HCT116 (cell line): ENCODE data around the gene SLC25A6. TPM values are rescaled to one million over a fixed set of nuclear protein-coding genes. Genes with fewer than 3 reads are reported as not detected.
"Not testable (repeated sequence)": the region's sequence is repeated elsewhere in the genome, so short reads cannot be mapped to it uniquely, and the experiment has no call there.

ENCODE experiments used
- ATAC-seq: fragments of 200-7000 bp; cut with Tn5 transposase; 2 replicates; pipeline ENCODE4 v1.9.1; 2020; ENCODE audit warnings: mild to moderate bottlenecking, moderate library complexity
- BruUV-seq: library from RNA; stranded (reverse); fragments of 400-500 nt; replicated peaks from 2 replicates; lab custom pipeline; 2021; lab: Mats Ljungman, UMichigan
- CTCF ChIA-PET: fragments of 300-600 bp; sonication (Branson Sonifier 250); formaldehyde crosslinking; loops from one replicate; lab custom pipeline; 2021; ENCODE audit warnings: antibody characterized with exemption; lab: Charles Lee
- POLR2A ChIA-PET: fragments of 300-600, 350-600 bp; sonication (Branson Sonifier 250); formaldehyde crosslinking; loops from one replicate; lab custom pipeline; 2021; ENCODE audit warnings: antibody characterized with exemption; lab: Charles Lee
- RAD21 ChIA-PET, 2 experiments: fragments of 300-600 bp; sonication (Branson Sonifier 250); formaldehyde crosslinking; loops; one replicate each; lab custom pipeline; 2023; ENCODE audit warnings: low total read pairs in 2 of 2; ENCODE audit not compliant: uncharacterized antibody in 2 of 2, unreplicated experiment in 2 of 2, low non-redundant PET in 1 of 2; lab: Charles Lee
- DNase-seq: peaks from one replicate; pipeline ENCODE4 v3.0.0-alpha.2; 2010; ENCODE audit warnings: low read depth, low spot score
- H2AFZ ChIP-seq: fragments of 200-600 bp; shearing (Covaris generic), sonication (generic); 2 replicates; pipeline ENCODE4 v1.6.1; 2017; ENCODE audit warnings: low read depth, mixed run types, mixed read lengths, antibody characterized with exemption, low read length; ENCODE audit not compliant: poor library complexity, severe bottlenecking
- H3K27ac ChIP-seq: 2 replicates; pipeline ENCODE4 v1.5.1; 2012; ENCODE audit warnings: low read depth, low read length
- H3K27me3 ChIP-seq: fragments of 200-600 bp; sonication (generic); 2 replicates; pipeline ENCODE4 v1.6.1; 2016; ENCODE audit warnings: mixed run types, low read length, mixed read lengths; ENCODE audit not compliant: insufficient read depth
- H3K36me3 ChIP-seq, 2 experiments: fragments of 200-500 bp in 1 of 2; fragments of 200-600 bp in 1 of 2; sonication (Bioruptor generic) in 1 of 2; sonication (generic) in 1 of 2; 2 replicates each; pipeline versions ENCODE4 v1.5.1 to v1.6.1; 2014 to 2016; ENCODE audit warnings: low read length in 2 of 2, inconsistent platforms in 1 of 2, mixed read lengths in 1 of 2, mixed run types in 1 of 2; ENCODE audit not compliant: insufficient read depth in 2 of 2, control insufficient read depth in 1 of 2
- H3K4me1 ChIP-seq, 2 experiments: fragments of 200-600 bp in 1 of 2; sonication (generic) in 1 of 2; 2 replicates each; pipeline versions ENCODE4 v1.5.1 to v1.6.1; 2012 to 2017; ENCODE audit warnings: low read length in 2 of 2, inconsistent platforms in 1 of 2, mild to moderate bottlenecking in 1 of 2, mixed read lengths in 1 of 2, mixed run types in 1 of 2, moderate library complexity in 1 of 2; ENCODE audit not compliant: insufficient read depth in 2 of 2, control insufficient read depth in 1 of 2
- H3K4me2 ChIP-seq: fragments of 200-600 bp; sonication (generic); 2 replicates; pipeline ENCODE4 v1.6.1; 2017; ENCODE audit warnings: mixed run types, low read length, mixed read lengths
- H3K4me3 ChIP-seq, 2 experiments: fragments of 200-600 bp in 1 of 2; sonication (generic) in 1 of 2; replicated peaks in 1 of 2; 2 replicates each; pipeline ENCODE4 v1.5.1; 2011 to 2016; ENCODE audit warnings: low read length in 2 of 2, control low read depth in 1 of 2, low read depth in 1 of 2, mild to moderate bottlenecking in 1 of 2, mixed read lengths in 1 of 2, mixed run types in 1 of 2
- H3K79me2 ChIP-seq: fragments of 200-600 bp; sonication (generic); 2 replicates; pipeline ENCODE4 v1.6.1; 2017; ENCODE audit warnings: mild to moderate bottlenecking, mixed run types, low read length, moderate library complexity, mixed read lengths; ENCODE audit not compliant: insufficient read depth
- H3K9ac ChIP-seq: fragments of 200-600 bp; sonication (generic); 2 replicates; pipeline ENCODE4 v1.6.1; 2016; ENCODE audit warnings: low read length, mixed read lengths
- H3K9me2 ChIP-seq: fragments of 200-600 bp; sonication (generic), shearing (Covaris generic); 2 replicates; pipeline ENCODE4 v1.6.1; 2017; ENCODE audit warnings: mixed run types, mild to moderate bottlenecking, moderate library complexity; ENCODE audit not compliant: insufficient read depth
- H3K9me3 ChIP-seq, 2 experiments: fragments of 200-500 bp in 1 of 2; fragments of 200-600 bp in 1 of 2; sonication (Bioruptor generic) in 1 of 2; sonication (generic) in 1 of 2; 2 replicates each; pipeline ENCODE4 v1.6.1; 2014 to 2017; ENCODE audit warnings: low read length in 2 of 2, mixed read lengths in 2 of 2, inconsistent platforms in 1 of 2, low read depth in 1 of 2, mild to moderate bottlenecking in 1 of 2, mixed run types in 1 of 2, moderate library complexity in 1 of 2; ENCODE audit not compliant: control insufficient read depth in 1 of 2, insufficient read depth in 1 of 2
- H4K20me1 ChIP-seq: fragments of 200-600 bp; sonication (generic), shearing (Covaris generic); 2 replicates; pipeline ENCODE4 v1.6.1; 2017; ENCODE audit warnings: mixed run types, mild to moderate bottlenecking, moderate library complexity; ENCODE audit not compliant: insufficient read depth
- CBX3 ChIP-seq: IDR thresholded peaks from 2 replicates; pipeline ENCODE4 v1.6.1; 2012; ENCODE audit warnings: low read depth
- CEBPB ChIP-seq: IDR thresholded peaks from 2 replicates; pipeline ENCODE4 v1.6.1; 2012; ENCODE audit warnings: low read depth
- ELF1 ChIP-seq: IDR thresholded peaks from 2 replicates; pipeline ENCODE4 v1.6.1; 2012; ENCODE audit warnings: low read depth, borderline replicate concordance
- EZH2 ChIP-seq: fragments of 200-600 bp; sonication (generic); IDR thresholded peaks from 2 replicates; pipeline ENCODE4 v1.6.1; 2017; ENCODE audit warnings: antibody characterized with exemption, mixed run types
- JUND ChIP-seq: IDR thresholded peaks from 2 replicates; pipeline ENCODE4 v1.6.1; 2012
- POLR2A ChIP-seq: IDR thresholded peaks from 2 replicates; pipeline ENCODE4 v1.7.0; 2011; ENCODE audit warnings: borderline replicate concordance; ENCODE audit not compliant: insufficient read depth, insufficient read length; ENCODE audit errors: extremely low read depth
- RAD21 ChIP-seq: IDR thresholded peaks from 2 replicates; pipeline ENCODE4 v1.6.1; 2012; ENCODE audit warnings: low read depth, mild to moderate bottlenecking
- SIN3A ChIP-seq: IDR thresholded peaks from 2 replicates; pipeline ENCODE4 v1.6.1; 2012; ENCODE audit warnings: low read depth
- SRF ChIP-seq: IDR thresholded peaks from 2 replicates; pipeline ENCODE4 v1.6.1; 2012; ENCODE audit warnings: low read depth
- TCF7L2 ChIP-seq: IDR thresholded peaks from 2 replicates; pipeline ENCODE4 v1.7.0; 2011; ENCODE audit warnings: borderline replicate concordance, inconsistent platforms; ENCODE audit not compliant: insufficient read depth, insufficient read length; ENCODE audit errors: extremely low read depth
- YY1 ChIP-seq: IDR thresholded peaks from 2 replicates; pipeline ENCODE4 v1.6.1; 2011; ENCODE audit warnings: low read length, low read depth, moderate library complexity, mild to moderate bottlenecking; ENCODE audit not compliant: insufficient replicate concordance; ENCODE audit errors: extremely low read depth
- ZFX ChIP-seq: fragments of 450-650 bp; IDR thresholded peaks from 2 replicates; pipeline ENCODE4 v1.6.1; 2017
- ZNF274 ChIP-seq: fragments of 200-500 bp; sonication (Bioruptor generic); IDR thresholded peaks from 2 replicates; pipeline ENCODE4 v1.6.1; 2014; ENCODE audit warnings: mild to moderate bottlenecking, low read depth, low read length, inconsistent platforms
- intact Hi-C: fragments of 100-400 bp; cut with micrococcal nuclease; formaldehyde crosslinking; loops from 2 replicates; pipeline ENCODE4 v1.10.0; 2022
- total RNA-seq: library from RNA; stranded (reverse); gene quantifications from one replicate; pipeline ENCODE4 v1.2.1, GENCODE V29; 2021; ENCODE audit not compliant: unreplicated experiment
- TF ChIP-seq, protein P1 (sequence below): IDR thresholded peaks from 2 replicates; pipeline ENCODE4 v1.6.1; 2011; ENCODE audit warnings: mild to moderate bottlenecking, low read length, moderate library complexity; ENCODE audit not compliant: insufficient replicate concordance; ENCODE audit errors: extremely low read depth
- TF ChIP-seq, protein P2 (sequence below): IDR thresholded peaks from 2 replicates; pipeline ENCODE4 v1.6.1; 2012
- TF ChIP-seq, protein P3 (sequence below), 3 experiments: fragments of 200-600 bp in 1 of 3; sonication (generic) in 1 of 3; IDR thresholded peaks in 2 of 3; conservative IDR thresholded peaks in 1 of 3; 2 replicates each; pipeline ENCODE4 v1.5.1; 2012 to 2017; ENCODE audit warnings: low read depth in 2 of 3, low read length in 2 of 3, antibody characterized with exemption in 1 of 3, borderline replicate concordance in 1 of 3, control low read depth in 1 of 3, mild to moderate bottlenecking in 1 of 3, mixed read lengths in 1 of 3, mixed run types in 1 of 3, moderate library complexity in 1 of 3; ENCODE audit not compliant: insufficient read depth in 1 of 3

Gene SLC25A6
- total RNA-seq, 1 experiment from 2014 or later = 398 TPM

DNA sequence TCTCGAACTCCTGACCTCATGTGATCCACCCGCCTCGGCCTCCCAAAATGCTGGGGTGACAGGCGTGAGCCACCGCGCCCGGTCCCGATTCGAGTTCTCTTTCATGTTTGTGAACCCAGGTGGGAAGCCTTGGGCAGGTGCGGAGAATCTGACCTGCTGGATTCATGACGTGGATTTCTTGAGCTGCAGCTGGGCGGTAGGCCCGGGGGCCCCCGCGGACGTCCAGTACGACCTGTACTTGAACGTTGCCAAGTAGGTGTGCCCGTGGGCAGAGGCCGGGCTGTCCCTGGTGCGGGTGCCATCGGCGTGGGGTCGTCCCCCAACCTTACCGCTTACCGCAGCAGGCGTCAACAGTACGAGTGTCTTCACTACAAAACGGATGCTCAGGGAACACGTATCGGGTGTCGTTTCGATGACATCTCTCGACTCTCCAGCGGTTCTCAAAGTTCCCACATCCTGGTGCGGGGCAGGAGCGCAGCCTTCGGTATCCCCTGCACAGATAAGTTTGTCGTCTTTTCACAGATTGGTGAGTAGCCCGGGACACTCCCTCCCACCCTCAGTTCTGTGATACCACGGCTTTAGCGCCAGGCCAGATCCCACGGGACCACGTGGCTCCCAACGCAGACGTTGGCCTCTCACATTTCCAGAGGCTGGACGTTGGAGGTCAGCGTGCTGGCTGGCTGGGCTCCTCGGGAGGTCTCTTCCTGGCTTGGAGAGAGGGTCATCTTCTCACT lies 39.8 kb downstream of the SLC25A6 start:
- no peak for TF ChIP-seq SIN3A
- TF ChIP-seq EZH2 = no peak
- TF ChIP-seq, protein P1, sequence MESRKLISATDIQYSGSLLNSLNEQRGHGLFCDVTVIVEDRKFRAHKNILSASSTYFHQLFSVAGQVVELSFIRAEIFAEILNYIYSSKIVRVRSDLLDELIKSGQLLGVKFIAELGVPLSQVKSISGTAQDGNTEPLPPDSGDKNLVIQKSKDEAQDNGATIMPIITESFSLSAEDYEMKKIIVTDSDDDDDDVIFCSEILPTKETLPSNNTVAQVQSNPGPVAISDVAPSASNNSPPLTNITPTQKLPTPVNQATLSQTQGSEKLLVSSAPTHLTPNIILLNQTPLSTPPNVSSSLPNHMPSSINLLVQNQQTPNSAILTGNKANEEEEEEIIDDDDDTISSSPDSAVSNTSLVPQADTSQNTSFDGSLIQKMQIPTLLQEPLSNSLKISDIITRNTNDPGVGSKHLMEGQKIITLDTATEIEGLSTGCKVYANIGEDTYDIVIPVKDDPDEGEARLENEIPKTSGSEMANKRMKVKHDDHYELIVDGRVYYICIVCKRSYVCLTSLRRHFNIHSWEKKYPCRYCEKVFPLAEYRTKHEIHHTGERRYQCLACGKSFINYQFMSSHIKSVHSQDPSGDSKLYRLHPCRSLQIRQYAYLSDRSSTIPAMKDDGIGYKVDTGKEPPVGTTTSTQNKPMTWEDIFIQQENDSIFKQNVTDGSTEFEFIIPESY = no peak
- TF ChIP-seq CBX3 = no peak
- no peak for TF ChIP-seq YY1
- no peak for TF ChIP-seq TCF7L2
- no peak for TF ChIP-seq ELF1
- TF ChIP-seq, protein P2, sequence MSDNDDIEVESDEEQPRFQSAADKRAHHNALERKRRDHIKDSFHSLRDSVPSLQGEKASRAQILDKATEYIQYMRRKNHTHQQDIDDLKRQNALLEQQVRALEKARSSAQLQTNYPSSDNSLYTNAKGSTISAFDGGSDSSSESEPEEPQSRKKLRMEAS = no peak
- no peak for TF ChIP-seq POLR2A
- TF ChIP-seq JUND = no peak
- no peak for TF ChIP-seq ZFX
- no peak for TF ChIP-seq ZNF274
- TF ChIP-seq CEBPB = no peak
- no peak for TF ChIP-seq RAD21
- TF ChIP-seq SRF = no peak
- TF ChIP-seq, protein P3, sequence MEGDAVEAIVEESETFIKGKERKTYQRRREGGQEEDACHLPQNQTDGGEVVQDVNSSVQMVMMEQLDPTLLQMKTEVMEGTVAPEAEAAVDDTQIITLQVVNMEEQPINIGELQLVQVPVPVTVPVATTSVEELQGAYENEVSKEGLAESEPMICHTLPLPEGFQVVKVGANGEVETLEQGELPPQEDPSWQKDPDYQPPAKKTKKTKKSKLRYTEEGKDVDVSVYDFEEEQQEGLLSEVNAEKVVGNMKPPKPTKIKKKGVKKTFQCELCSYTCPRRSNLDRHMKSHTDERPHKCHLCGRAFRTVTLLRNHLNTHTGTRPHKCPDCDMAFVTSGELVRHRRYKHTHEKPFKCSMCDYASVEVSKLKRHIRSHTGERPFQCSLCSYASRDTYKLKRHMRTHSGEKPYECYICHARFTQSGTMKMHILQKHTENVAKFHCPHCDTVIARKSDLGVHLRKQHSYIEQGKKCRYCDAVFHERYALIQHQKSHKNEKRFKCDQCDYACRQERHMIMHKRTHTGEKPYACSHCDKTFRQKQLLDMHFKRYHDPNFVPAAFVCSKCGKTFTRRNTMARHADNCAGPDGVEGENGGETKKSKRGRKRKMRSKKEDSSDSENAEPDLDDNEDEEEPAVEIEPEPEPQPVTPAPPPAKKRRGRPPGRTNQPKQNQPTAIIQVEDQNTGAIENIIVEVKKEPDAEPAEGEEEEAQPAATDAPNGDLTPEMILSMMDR (IDR thresholded peaks at IDR 0.05 in 2 of 3, conservative IDR thresholded peaks at IDR 0.05 in 1 of 3; ENCODE audit: borderline replicate concordance in 1 of 3, insufficient read depth in 1 of 3, low read depth in 2 of 3, low read length in 2 of 3) = no peak
- TF ChIP-seq, all 23 proteins: peak for 0
- intact Hi-C loops = no loop called here

DNA sequence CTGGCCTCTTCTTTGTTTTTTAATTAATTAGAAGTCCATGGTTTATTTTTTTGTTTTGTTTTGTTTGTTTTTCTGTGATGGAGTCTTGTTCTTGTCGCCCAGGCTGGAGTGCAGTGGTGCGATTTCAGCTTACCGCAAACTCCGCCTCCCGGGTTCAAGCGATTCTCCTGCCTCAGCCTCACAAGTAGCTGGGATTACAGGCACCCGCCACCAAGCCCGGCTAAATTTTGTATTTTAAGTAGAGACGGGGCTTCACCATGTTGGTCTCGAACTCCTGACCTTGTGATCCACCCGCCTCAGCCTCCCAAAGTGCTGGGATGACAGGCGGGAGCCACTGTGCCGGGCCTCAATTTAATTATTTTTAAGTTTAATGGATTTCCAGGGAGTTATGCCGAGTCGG lies 42.3 kb downstream of the SLC25A6 start:
- H3K36me3 ChIP-seq, CTCF ChIA-PET, H3K79me2 ChIP-seq, intact Hi-C loops, H3K4me1 ChIP-seq, H3K27ac ChIP-seq, H3K27me3 ChIP-seq, RAD21 ChIA-PET, H3K9me3 ChIP-seq, H4K20me1 ChIP-seq, H3K9ac ChIP-seq, H3K4me3 ChIP-seq, DNase-seq, H3K4me2 ChIP-seq, ATAC-seq, H3K9me2 ChIP-seq, H2AFZ ChIP-seq, POLR2A ChIA-PET, BruUV-seq: not testable (repeated sequence)

More for the DNA sequence above, 39.8 kb downstream of the SLC25A6 start:
- BruUV-seq = no TSS peak
- Histone ChIP-seq H3K27me3 (no peaks in the 10 kb centered on the region), H3K9me3 (no peaks in the 10 kb centered on the region), H3K9ac (no peak overlapping the region), H3K4me3 (no peak overlapping the region), H3K4me1 (no peaks in the 10 kb centered on the region), H3K9me2 (no peaks in the 10 kb centered on the region), H3K79me2 (no peaks in the 10 kb centered on the region), H3K27ac (no peak overlapping the region), H2AFZ (no peak overlapping the region), H3K4me2 (no peak overlapping the region), H4K20me1 (no peaks in the 10 kb centered on the region), H3K36me3 (no peaks in the 10 kb centered on the region)
- ChIA-PET RAD21 (no interaction called here), POLR2A (no interaction called here), CTCF (no interaction called here)
- ATAC-seq (no peak), DNase-seq (no peak)
